Choroid plexus epithelial cell (primary cell): ENCODE measurements around the gene HEYL.

ENCODE experiments used
- DNase-seq: peaks from one replicate; pipeline ENCODE4 v3.0.0-alpha.2; 2010; ENCODE audit warnings: low read depth
- H3K4me3 ChIP-seq: 2 replicates; pipeline ENCODE4 v1.5.1; 2011; ENCODE audit warnings: low read depth, mild to moderate bottlenecking, control low read depth, low read length, moderate library complexity
- TF ChIP-seq, protein P1 (sequence below): conservative IDR thresholded peaks from 2 replicates; pipeline ENCODE4 v1.5.1; 2011; ENCODE audit warnings: low read depth, mild to moderate bottlenecking, control low read depth, inconsistent platforms, low read length, moderate library complexity

The HEYL gene

DNA sequence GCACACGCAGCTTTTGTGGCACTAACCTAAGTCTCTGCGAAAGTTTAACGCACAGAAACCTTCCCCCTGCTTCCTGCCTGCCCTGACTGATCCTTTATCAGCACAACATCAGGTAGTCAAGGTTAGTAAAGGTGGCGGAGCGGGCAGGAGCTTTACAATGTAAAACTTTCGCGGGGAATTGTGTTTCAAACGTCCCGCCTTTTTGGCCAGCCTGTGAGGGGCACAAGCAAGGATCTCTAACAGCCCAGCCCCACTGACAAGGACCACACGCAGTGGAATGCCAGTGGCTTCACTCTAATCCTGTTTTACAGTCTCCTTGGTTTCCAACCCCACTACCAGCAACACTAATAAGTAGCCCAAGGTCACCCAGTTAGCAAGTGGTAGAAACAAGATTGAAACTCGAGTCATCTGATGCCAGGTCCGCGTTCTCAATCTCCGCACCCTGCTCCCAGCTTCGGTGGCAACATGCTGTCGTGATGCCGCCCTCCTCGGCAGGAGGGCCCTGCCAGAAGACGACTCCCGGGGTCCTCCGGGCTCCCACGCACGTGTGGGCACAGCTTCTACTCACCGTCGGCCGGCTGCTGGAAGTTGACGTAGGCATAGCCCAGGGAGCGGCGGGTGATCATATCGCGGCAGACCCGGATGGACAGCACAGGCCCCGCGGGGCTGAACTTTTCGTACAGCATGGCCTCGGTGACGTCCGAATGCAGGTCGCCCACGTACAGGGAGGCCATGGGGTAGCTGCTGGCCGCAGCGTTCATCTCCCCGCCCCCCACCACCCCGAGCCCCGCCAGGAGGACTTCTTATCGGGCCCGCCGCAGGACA, 64.0 kb downstream of the HEYL start:
- peak; percentile 73 for DNase-seq
- TF ChIP-seq, protein P1, sequence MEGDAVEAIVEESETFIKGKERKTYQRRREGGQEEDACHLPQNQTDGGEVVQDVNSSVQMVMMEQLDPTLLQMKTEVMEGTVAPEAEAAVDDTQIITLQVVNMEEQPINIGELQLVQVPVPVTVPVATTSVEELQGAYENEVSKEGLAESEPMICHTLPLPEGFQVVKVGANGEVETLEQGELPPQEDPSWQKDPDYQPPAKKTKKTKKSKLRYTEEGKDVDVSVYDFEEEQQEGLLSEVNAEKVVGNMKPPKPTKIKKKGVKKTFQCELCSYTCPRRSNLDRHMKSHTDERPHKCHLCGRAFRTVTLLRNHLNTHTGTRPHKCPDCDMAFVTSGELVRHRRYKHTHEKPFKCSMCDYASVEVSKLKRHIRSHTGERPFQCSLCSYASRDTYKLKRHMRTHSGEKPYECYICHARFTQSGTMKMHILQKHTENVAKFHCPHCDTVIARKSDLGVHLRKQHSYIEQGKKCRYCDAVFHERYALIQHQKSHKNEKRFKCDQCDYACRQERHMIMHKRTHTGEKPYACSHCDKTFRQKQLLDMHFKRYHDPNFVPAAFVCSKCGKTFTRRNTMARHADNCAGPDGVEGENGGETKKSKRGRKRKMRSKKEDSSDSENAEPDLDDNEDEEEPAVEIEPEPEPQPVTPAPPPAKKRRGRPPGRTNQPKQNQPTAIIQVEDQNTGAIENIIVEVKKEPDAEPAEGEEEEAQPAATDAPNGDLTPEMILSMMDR, result no peak
- H3K4me3 ChIP-seq, result peak overlapping the region; percentile 85

DNA sequence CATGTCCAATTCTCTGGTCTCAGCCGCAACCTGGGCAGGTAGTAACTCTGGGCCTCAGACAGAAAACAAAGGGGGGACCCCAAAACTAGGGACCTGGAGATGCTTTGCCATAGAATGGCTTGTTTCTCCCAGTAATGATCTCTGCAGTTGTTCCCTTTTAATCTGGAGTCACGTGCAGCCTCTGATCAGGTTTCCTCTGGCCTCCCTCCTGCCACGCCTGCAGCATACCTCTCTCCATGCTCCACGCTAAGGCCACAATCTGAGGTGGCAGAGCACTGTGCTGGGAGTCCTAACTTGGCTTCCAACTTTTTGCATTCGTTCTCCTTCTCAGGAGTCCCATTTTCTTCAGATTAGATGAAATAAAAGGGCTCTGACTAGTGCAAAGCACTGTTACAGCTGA, 64.8 kb downstream of the HEYL start:
- H3K4me3 ChIP-seq, result peak overlapping the region; percentile 85
- peak; percentile 50 for DNase-seq
- TF ChIP-seq, protein P1, result no peak
